HG03439 (cell line): ENCODE results near the gene SCYGR8.

Source experiments
- ATAC-seq: cut with Tn5 transposase; IDR thresholded peaks from one replicate; pipeline ENCODE4 v1.9.1; 2021; ENCODE audit warnings: mild to moderate bottlenecking, moderate library complexity; ENCODE audit not compliant: unreplicated experiment

Gene SCYGR8

GRCh38 chr2:227759411-227760118, 13.9 kb downstream of the SCYGR8 start:
- ATAC-seq, result no peak

GRCh38 chr2:227761740-227762476, 16.2 kb downstream of the SCYGR8 start:
- ATAC-seq, result no peak

DNA sequence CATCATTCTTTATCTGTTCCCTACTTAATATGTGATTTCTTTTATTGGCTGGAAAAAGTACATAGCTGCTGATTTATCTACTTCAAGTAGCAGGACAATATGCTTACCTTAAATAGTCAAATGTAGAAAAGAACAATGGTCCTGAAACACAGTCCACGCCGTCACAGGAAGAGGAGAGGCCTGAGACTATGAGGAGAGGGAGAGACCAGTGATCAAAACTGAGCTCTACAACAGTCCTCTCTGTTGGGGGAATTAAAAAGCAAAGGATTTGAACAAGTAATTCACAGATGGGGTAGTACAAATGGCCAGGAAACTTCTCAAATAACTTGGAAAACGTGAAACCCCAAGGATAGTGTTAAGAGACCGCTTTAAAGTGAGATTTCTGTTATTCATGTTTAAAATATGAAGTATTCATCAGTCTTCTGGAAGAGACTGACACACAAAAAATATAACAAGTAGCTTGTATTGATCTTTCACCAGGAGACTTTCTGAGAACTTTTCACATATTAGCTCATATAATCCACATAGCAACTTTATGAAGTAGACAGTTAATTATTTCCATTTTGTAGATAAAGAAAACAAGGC, 20.2 kb downstream of the SCYGR8 start:
- peak; percentile 15 for ATAC-seq

DNA sequence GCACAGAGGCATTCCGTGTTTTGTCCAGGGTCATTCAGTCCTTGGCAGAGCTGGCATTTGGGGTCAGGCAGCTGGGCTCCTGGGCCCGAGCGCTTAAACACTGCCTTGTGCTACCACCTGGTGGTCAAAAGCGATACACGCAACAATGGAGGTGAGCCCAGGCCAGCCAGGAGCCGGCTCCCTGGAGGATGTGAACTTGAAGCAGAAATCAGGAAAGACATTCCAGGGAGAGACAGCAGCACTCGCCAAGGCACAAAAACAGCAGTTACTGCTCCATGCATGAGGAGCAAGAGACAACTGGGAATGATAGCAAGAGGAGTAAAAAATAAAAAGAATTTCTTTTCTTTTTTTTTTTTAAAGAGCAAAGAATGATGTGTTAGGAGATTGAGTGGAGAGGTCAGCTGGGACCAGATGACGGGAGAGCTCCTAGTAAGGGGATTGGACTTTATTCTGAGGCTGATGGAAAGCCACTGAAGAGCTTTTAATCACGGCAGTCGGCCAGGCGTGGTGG, 20.7 kb downstream of the SCYGR8 start:
- peak; percentile 99 for ATAC-seq

GRCh38 chr2:227767830-227768229, 22.1 kb downstream of the SCYGR8 start:
- ATAC-seq, result no peak

GRCh38 chr2:227772197-227772661, 26.5 kb downstream of the SCYGR8 start:
- ATAC-seq, result no peak

GRCh38 chr2:227772932-227773331, 27.2 kb downstream of the SCYGR8 start:
- ATAC-seq, result no peak

- no peak for ATAC-seq
Measured at GRCh38 chr2:227774011-227774624, 28.4 kb downstream of the SCYGR8 start.

DNA sequence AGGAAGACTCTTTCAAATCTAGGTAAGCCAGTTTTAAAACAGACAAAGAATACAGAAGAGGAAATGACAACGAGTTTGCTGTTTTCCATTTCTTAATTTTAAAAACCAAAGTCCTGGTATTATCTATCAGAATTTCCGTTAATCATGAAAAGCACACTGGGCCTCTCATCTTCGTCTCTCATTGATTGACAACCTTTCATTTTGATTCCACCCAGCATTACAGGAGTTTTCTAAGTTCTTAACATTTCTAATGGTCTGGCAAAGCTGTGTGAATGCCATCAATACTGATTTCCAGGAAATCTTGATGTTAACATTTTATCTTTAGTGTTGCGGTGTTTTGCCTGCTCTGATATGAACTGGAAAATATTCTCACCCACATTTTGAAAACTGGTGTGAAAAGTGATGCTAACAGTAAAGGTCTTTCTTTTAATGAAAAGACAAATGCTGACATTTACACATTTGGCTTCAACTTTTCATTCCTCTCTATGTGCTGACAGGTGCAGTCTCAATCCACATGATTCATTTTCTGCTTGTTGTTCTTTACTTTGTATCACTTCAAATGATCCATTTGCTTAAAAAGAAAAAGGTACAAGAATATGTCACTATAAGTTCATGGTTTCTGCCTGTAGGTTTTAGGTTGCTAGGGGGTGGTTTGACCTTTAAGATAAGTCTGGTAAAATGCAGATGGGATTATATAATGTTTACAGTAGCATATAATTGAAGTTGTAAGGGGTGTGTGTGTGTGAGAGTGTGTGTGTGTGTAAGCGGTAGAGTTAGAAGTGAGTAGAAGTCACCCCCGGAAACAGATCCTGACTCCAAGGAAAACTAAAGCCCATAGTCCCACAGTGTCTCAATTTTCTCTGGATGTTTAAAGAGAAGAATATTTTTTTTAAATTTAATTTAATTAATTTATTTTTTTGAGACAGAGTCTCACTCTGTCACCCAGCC, 29.5 kb downstream of the SCYGR8 start:
- ATAC-seq, result no peak

DNA sequence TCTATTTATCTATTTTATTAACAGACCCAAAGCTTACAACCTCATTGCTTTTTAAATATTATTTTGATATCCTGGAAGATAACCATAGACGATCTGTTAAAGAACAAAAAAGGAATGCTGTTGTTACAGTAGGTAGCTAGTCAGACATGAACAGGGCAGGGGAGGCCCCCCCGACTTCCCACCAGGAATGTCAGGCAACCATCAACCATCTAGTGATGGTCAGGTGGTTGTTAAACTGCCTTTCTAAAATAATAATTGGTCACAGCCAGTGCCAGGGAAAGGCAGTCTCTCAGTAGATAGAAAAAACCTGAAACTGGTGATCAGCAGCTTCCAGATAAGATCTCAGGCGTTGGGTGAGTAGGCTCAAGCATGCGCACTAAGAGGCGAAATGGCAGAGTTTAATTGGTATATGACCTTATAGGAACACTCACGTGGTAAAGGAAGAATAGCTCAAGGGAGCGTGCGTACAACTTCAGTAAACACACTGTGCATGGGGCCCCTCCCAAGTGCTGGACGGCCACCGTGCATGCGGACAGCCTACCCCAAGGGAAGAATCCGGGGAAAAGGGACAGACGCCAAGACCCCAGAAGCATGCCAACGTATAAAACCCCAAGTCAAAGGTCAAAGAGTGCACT, 35.4 kb downstream of the SCYGR8 start:
- ATAC-seq, result no peak

DNA sequence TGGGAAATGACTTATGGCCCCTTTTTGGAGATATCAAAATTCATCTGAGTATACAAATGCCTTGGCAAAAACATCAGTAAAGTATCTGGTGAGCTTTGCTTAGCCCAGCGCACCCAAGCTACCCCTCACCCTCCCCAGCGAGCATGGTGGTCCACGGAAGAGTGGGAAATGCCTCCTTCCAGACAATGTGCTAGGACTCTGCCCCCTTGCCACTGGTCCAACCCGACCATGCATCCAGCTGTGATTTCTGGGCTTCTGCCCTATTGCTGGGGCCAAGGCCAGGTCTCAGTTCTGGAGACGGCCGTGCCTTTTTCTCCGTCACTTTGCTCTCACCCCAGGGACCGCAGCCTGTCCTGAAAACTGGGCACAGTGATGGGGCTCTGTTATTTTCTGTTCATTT, 36.1 kb downstream of the SCYGR8 start:
- ATAC-seq, result no peak

DNA sequence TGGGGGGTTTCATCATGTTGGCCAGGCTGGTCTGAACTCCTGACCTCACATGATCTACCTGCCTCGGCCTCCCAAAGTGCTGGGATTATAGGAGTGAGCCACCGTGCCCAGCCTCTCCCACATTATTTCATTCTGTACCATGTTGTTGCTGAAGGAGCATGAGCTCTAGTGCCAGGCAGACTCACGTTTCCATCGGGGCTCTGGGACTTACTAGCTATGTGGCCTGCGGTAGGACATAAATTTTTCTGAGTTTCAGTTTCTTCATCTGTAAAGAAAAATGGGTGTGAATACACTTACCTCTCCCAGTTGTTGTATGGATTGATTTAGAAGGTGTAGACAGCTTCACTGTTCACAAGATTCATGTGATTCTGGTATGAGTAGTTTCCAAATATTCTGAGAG, 37.1 kb downstream of the SCYGR8 start:
- ATAC-seq, result peak; percentile 59

GRCh38 chr2:227783404-227784138, 37.9 kb downstream of the SCYGR8 start:
- ATAC-seq, result peak; percentile 98

DNA sequence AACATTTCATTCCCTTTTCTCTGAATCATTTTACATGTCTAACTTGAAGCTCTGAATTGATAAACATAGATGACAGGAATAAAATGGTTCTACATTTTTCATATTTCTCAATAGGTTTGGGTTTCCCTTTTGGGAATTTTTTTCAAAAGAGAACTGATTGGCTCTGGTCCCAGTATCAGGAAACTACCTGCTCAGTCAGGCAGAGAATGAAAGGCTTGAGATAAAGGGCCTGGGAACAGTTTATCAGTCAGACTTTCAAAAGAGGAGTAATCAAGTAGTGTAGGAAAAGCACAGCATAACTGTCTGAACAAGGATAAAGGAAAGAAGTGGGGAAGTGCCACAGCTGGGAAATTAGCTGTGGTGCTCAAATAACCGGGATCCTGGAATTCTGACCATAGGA, 39.6 kb downstream of the SCYGR8 start:
- ATAC-seq, result no peak

- no peak for ATAC-seq
Measured at GRCh38 chr2:227788561-227789018, 42.9 kb downstream of the SCYGR8 start.

DNA sequence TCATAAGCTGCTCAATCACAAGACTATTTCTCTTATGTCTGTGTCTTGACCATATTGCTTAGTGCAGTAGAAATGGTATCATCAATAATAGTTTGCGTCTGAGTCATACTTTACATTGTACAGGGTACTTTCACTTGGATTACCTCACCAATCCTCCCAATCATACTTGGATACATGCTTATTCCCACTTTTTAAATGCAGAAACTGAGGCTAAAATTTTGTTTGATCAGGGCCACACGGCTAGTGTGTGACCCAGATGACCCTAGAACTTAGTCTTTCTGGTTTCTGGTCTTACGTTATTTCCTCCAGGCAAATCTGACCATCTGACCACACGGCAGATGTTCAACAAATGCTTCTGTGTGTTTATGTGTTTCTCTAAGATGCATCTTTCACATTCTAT, 44.1 kb downstream of the SCYGR8 start:
- no peak for ATAC-seq

- no peak for ATAC-seq
Measured at GRCh38 chr2:227793148-227793712, 47.5 kb downstream of the SCYGR8 start.
